ENCODE results near the gene TMEM134. TPM values are rescaled to one million over a fixed set of nuclear protein-coding genes. Genes with fewer than 3 reads are reported as not detected.

TMEM134 gene
- total RNA-seq, 4 donors from 2014 or later = 69.0 to 138 (median 95.8) TPM

DNA sequence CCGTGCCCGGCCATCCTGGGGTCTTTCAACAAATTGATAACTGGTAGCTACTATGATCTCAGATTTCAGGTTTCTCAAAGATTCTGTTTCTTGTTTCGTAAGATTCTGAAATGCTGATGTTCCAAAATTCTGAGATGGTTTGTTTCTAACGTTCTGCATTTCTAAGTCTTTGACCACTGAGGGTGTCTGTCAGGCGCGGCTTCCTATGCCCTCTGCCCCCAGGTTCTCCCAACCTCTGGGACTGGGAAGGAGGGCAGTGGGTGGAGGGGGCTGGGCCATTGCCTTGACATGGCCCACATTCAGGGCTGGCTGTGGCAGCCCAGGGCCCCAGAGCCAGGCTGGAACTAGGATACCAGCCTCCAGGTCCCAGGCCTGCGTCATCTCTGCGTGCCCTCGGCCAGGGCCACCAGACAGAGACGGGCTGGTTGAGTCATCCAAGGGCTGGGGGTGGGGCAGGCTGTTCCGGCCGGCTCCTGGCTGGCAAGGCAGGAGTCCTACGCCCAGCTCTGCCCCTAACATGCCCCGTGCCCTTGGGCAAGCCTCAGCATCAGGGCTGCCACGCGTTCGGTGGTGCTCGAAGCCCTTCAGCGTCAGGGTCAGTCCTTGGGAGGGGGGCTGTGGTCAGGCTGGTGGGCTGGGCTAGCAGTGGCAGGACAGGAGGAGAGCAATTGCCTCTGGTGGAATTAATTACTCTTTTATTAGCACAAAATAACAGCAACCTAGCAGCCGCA lies 5.2 kb downstream of the TMEM134 start:
- peak overlapping the region; percentile 79 to 99 (median 95) for H3K27ac ChIP-seq
- TF ChIP-seq, protein P1, sequence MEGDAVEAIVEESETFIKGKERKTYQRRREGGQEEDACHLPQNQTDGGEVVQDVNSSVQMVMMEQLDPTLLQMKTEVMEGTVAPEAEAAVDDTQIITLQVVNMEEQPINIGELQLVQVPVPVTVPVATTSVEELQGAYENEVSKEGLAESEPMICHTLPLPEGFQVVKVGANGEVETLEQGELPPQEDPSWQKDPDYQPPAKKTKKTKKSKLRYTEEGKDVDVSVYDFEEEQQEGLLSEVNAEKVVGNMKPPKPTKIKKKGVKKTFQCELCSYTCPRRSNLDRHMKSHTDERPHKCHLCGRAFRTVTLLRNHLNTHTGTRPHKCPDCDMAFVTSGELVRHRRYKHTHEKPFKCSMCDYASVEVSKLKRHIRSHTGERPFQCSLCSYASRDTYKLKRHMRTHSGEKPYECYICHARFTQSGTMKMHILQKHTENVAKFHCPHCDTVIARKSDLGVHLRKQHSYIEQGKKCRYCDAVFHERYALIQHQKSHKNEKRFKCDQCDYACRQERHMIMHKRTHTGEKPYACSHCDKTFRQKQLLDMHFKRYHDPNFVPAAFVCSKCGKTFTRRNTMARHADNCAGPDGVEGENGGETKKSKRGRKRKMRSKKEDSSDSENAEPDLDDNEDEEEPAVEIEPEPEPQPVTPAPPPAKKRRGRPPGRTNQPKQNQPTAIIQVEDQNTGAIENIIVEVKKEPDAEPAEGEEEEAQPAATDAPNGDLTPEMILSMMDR (IDR thresholded peaks at IDR 0.05) = no peak
- TF ChIP-seq POLR2A (IDR thresholded peaks at IDR 0.05) = no peak
- intact Hi-C loops (cut with DNase I) = loop anchor here (10.0 kb wide), 1 partner anchor 69 kb away; the partner anchor contains the start of gene RAD9A
- H3K36me3 ChIP-seq = no peaks in the 10 kb centered on the region
- H3K4me1 ChIP-seq = peaks cover 19 to 54% of the 10 kb centered on the region in 2 donors
- WGBS, 2 donors = 81 to 91% methylated on average over 7 to 14 of the region's 20 CpGs
- peak; percentile 32 to 38 for DNase-seq
- H3K9me3 ChIP-seq = no peaks in the 10 kb centered on the region
- H3K27me3 ChIP-seq = no peaks in the 10 kb centered on the region
- H3K4me3 ChIP-seq (replicated peaks in 1 of 3) = peak overlapping the region in 1 of 3 donors; percentile 56

DNA sequence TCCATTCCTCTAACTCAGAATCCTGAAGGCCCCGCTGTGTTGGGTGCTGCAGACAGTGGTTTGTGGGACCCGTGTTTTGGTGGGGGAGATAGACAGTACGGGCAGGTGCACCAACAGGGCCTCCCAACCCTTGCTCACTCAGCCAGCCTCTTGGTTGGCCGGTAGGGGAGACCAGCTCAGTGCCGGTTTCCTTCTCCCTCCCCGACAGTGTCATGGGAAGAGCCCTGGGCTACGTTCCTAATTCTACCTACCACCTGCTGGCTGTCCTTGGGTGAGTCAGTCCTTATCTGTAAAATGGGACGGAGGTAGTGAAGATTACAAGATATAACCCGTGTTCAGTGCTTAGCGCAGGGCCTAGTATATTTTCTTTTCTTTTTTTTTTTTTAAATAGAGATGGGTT lies 5.9 kb downstream of the TMEM134 start:
- no peak for TF ChIP-seq POLR2A (IDR thresholded peaks at IDR 0.05)
- TF ChIP-seq, protein P1 (IDR thresholded peaks at IDR 0.05) = no peak
- Histone ChIP-seq H3K27me3 (no peaks in the 10 kb centered on the region), H3K36me3 (no peaks in the 10 kb centered on the region), H3K9me3 (no peaks in the 10 kb centered on the region), H3K4me3 (replicated peaks in 1 of 3) (no peak overlapping the region), H3K27ac (peak overlapping the region in 1 of 3 donors; percentile 95), H3K4me1 (peaks cover 16 to 51% of the 10 kb centered on the region in 2 donors)
- 98% methylated on average over 10 of the region's 10 CpGs for WGBS, 2 donors
- no peak for DNase-seq
- intact Hi-C loops (cut with DNase I) = loop anchor here (10.0 kb wide), 1 partner anchor 68 kb away; the partner anchor contains the start of gene RAD9A

DNA sequence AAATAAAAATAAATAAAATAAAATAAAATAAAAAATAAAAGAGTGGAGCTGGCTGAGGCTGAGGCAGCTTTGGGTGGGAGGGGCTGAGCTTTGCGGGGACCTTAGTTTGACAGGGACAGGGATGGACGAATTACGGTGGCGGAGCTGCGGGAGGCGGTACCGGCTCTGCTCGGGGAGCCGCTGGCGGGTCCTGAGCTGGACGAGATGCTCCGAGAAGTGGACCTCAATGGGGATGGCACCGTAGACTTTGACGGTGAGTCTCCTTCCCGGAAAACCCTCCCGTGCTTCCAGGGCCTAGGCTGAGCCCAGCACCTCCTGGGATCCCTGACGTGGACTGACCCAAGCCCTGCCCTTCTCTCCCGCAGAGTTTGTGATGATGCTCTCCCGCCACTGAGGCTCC lies 10.8 kb downstream of the TMEM134 start:
- H3K4me3 ChIP-seq (replicated peaks in 1 of 3) = no peak overlapping the region
- H3K27me3 ChIP-seq = no peaks in the 10 kb centered on the region
- H3K4me1 ChIP-seq = peaks cover 0 to 9% of the 10 kb centered on the region in 2 donors
- no peak overlapping the region for H3K27ac ChIP-seq
- no peaks in the 10 kb centered on the region for H3K36me3 ChIP-seq
- no peak for DNase-seq
- no peaks in the 10 kb centered on the region for H3K9me3 ChIP-seq
- intact Hi-C loops (cut with DNase I) = no loop called here
- no peak for TF ChIP-seq POLR2A (IDR thresholded peaks at IDR 0.05)
- WGBS, 2 donors = 91 to 94% methylated on average over 19 of the region's 19 CpGs

DNA sequence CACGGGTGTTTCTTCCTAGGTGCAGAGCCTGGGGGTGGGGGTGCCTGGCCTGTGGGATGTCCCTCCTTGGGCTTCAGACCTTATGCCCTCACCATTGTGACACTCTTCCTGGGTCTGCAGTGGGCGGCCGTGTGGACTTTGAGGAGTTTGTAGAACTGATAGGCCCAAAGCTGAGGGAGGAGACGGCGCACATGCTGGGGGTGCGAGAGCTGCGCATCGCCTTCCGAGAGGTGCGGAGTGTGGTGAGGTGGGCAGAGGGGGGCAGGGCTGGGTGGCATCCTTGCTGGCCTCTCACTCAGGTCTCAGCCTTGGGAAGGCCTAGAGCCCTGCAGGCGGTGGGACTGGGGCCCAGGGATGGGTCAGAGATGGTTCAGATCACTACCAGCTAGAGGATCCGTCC lies 11.6 kb downstream of the TMEM134 start:
- Histone ChIP-seq H3K27me3 (no peaks in the 10 kb centered on the region), H3K4me3 (replicated peaks in 1 of 3) (no peak overlapping the region), H3K36me3 (no peaks in the 10 kb centered on the region), H3K27ac (no peak overlapping the region), H3K4me1 (peaks cover 0 to 9% of the 10 kb centered on the region in 2 donors), H3K9me3 (no peaks in the 10 kb centered on the region)
- TF ChIP-seq, protein P1 (IDR thresholded peaks at IDR 0.05) = no peak
- no peak for TF ChIP-seq POLR2A (IDR thresholded peaks at IDR 0.05)
- 95% methylated on average over 12 of the region's 12 CpGs for WGBS, 2 donors
- DNase-seq = no peak
- intact Hi-C loops (cut with DNase I) = no loop called here

DNA sequence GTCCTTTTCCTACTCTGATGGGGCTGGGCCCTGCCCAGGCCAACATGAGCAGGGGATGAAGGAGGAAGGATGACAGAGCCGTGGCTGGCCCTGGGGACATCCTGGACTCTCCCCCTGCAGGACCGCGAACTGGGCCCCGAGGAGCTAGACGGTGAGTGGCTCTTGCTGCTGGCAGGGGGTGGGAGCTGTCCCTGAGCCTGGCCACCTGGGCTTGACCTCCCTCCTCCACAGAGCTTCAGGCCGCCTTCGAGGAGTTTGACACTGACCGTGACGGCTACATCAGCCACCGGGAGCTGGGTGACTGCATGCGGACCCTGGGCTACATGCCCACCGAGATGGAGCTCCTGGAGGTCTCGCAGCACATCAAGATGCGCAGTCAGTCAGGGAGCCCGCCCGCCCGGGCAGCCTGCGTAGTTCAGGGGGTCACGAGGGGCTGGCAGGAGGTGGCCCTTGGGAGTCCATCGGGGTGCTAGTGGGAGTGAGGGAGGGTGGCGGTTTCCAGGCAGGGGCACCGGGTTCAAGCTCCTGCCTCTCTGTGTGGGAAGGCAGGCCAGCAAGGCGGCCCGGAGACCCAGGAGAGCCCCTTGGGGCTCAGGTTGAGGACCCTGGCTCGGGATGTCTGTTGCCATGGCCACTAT lies 12.9 kb downstream of the TMEM134 start:
- Histone ChIP-seq H3K27ac (no peak overlapping the region), H3K27me3 (no peaks in the 10 kb centered on the region), H3K4me3 (replicated peaks in 1 of 3) (no peak overlapping the region), H3K36me3 (no peaks in the 10 kb centered on the region), H3K4me1 (peaks cover 0 to 9% of the 10 kb centered on the region in 2 donors), H3K9me3 (no peaks in the 10 kb centered on the region)
- DNase-seq = no peak
- TF ChIP-seq, protein P1 (IDR thresholded peaks at IDR 0.05) = no peak
- no peak for TF ChIP-seq POLR2A (IDR thresholded peaks at IDR 0.05)
- intact Hi-C loops (cut with DNase I) = no loop called here
- 50 to 86% methylated on average over 2 to 19 of the region's 25 CpGs for WGBS, 2 donors

Measured in thyroid gland (tissue), 4 donors.